OCI-LY7 (cell line): ENCODE data around the gene RAB1B. TPM values are rescaled to one million over a fixed set of nuclear protein-coding genes. Genes with fewer than 3 reads are reported as not detected.

Source experiments
- BruUV-seq: library from RNA; stranded (reverse); fragments of 400-500 nt; replicated peaks from 2 replicates; lab custom pipeline; 2021; lab: Mats Ljungman, UMichigan
- CTCF ChIA-PET: fragments of 300-600 bp; sonication (Branson Sonifier 250); formaldehyde crosslinking; loops from one replicate; lab custom pipeline; 2022; ENCODE audit warnings: antibody characterized with exemption; ENCODE audit not compliant: unreplicated experiment; lab: Charles Lee
- POLR2A ChIA-PET: fragments of 300-600 bp; sonication (Branson Sonifier 250); formaldehyde crosslinking; loops from one replicate; lab custom pipeline; 2022; ENCODE audit warnings: antibody characterized with exemption; lab: Charles Lee
- DNase-seq: peaks from one replicate; pipeline ENCODE4 v3.0.0-alpha.2; 2015; ENCODE audit warnings: low spot score
- H2AFZ ChIP-seq: fragments of 200-600 bp; sonication (generic), shearing (Covaris generic); 2 replicates; pipeline ENCODE4 v1.6.1; 2014; ENCODE audit warnings: mild to moderate bottlenecking, antibody characterized with exemption, low read length, moderate library complexity
- H3K27ac ChIP-seq: fragments of 200-600 bp; sonication (generic); 2 replicates; pipeline ENCODE4 v1.5.1; 2014; ENCODE audit warnings: mixed run types, low read depth, mild to moderate bottlenecking, moderate library complexity, low read length, inconsistent platforms; ENCODE audit not compliant: poor library complexity, severe bottlenecking
- H3K36me3 ChIP-seq: fragments of 200-600 bp; sonication (generic); 2 replicates; pipeline ENCODE4 v1.6.1; 2014; ENCODE audit warnings: mild to moderate bottlenecking, antibody characterized with exemption, low read length, moderate library complexity, mixed read lengths; ENCODE audit not compliant: insufficient read depth
- H3K4me1 ChIP-seq: fragments of 200-600 bp; sonication (generic); 2 replicates; pipeline ENCODE4 v1.5.1; 2014; ENCODE audit warnings: mild to moderate bottlenecking, low read length; ENCODE audit not compliant: insufficient read depth, poor library complexity, severe bottlenecking
- H3K4me2 ChIP-seq: fragments of 200-600 bp; sonication (generic); 2 replicates; pipeline ENCODE4 v1.6.1; 2014; ENCODE audit warnings: mild to moderate bottlenecking, low read length
- H3K4me3 ChIP-seq: fragments of 200-600 bp; sonication (generic); 2 replicates; pipeline ENCODE4 v1.5.1; 2014; ENCODE audit warnings: mild to moderate bottlenecking, low read depth, low read length; ENCODE audit not compliant: poor library complexity, severe bottlenecking
- H3K79me2 ChIP-seq: fragments of 200-600 bp; sonication (generic); 2 replicates; pipeline ENCODE4 v1.6.1; 2016; ENCODE audit warnings: low read depth, mild to moderate bottlenecking, low read length, moderate library complexity, mixed read lengths; ENCODE audit not compliant: insufficient read depth
- H3K9me2 ChIP-seq: fragments of 200-600 bp; sonication (generic); 2 replicates; pipeline ENCODE4 v1.6.1; 2016; ENCODE audit warnings: mild to moderate bottlenecking, low read length, mixed read lengths; ENCODE audit not compliant: insufficient read depth
- H3K9me3 ChIP-seq: fragments of 200-600 bp; sonication (generic); 2 replicates; pipeline ENCODE4 v1.6.1; 2014; ENCODE audit warnings: mild to moderate bottlenecking, mixed run types, low read length, mixed read lengths
- H4K20me1 ChIP-seq: fragments of 200-600 bp; sonication (generic); 2 replicates; pipeline ENCODE4 v1.6.1; 2014; ENCODE audit warnings: mild to moderate bottlenecking, antibody characterized with exemption, low read length, moderate library complexity, mixed read lengths; ENCODE audit not compliant: insufficient read depth
- CTCF ChIP-seq: fragments of 200-600 bp; sonication (generic); conservative IDR thresholded peaks from 2 replicates; pipeline ENCODE4 v1.5.1; 2014; ENCODE audit warnings: mild to moderate bottlenecking, antibody characterized with exemption, low read length, moderate library complexity, mixed read lengths
- EZH2phosphoT487 ChIP-seq: fragments of 200-600 bp; sonication (generic); IDR thresholded peaks from 2 replicates; pipeline ENCODE4 v1.6.1; 2018; ENCODE audit warnings: low read depth, borderline replicate concordance, mild to moderate bottlenecking, mixed run types, antibody characterized with exemption, low read length, moderate library complexity, mixed read lengths
- intact Hi-C: fragments of 100-400 bp; cut with micrococcal nuclease; formaldehyde crosslinking; loops from one replicate; pipeline ENCODE4 v1.10.0; 2022; ENCODE audit not compliant: unreplicated experiment
- total RNA-seq, 2 experiments: library from RNA; depleted of rRNA in 1 of 2; stranded (reverse); fragments of >200 nt in 1 of 2; shearing (Covaris generic) in 1 of 2; gene quantifications; 2 replicates each; pipeline ENCODE4 v1.2.3, GENCODE V29; 2014 to 2022

RAB1B gene
- total RNA-seq, 2 experiments from 2014 or later = 77.7 to 81.8 TPM

- Histone ChIP-seq H3K4me3 (no peak overlapping the region), H3K36me3 (no peaks in the 10 kb centered on the region), H3K4me2 (no peak overlapping the region), H4K20me1 (no peaks in the 10 kb centered on the region), H2AFZ (no peak overlapping the region), H3K9me3 (no peaks in the 10 kb centered on the region), H3K9me2 (no peaks in the 10 kb centered on the region), H3K27ac (no peak overlapping the region), H3K79me2 (no peaks in the 10 kb centered on the region), H3K4me1 (no peaks in the 10 kb centered on the region)
- no peak for DNase-seq
- POLR2A ChIA-PET = no interaction called here
- intact Hi-C loops = no loop called here
- TF ChIP-seq EZH2phosphoT487 (no peak), CTCF (no peak)
- CTCF ChIA-PET = no interaction called here
- no TSS peak for BruUV-seq
These were observed 27.7 kb upstream of the RAB1B start for GRCh38 chr11:66240781-66241136.

- ChIA-PET CTCF (no interaction called here), POLR2A (no interaction called here)
- intact Hi-C loops = no loop called here
- Histone ChIP-seq H3K27ac (no peak overlapping the region), H3K79me2 (no peaks in the 10 kb centered on the region), H3K4me1 (no peaks in the 10 kb centered on the region), H3K36me3 (no peaks in the 10 kb centered on the region), H3K4me3 (no peak overlapping the region), H4K20me1 (no peaks in the 10 kb centered on the region), H3K9me3 (no peaks in the 10 kb centered on the region), H3K4me2 (no peak overlapping the region), H3K9me2 (no peaks in the 10 kb centered on the region), H2AFZ (no peak overlapping the region)
- no peak for DNase-seq
- TF ChIP-seq CTCF (no peak), EZH2phosphoT487 (no peak)
- BruUV-seq = no TSS peak
These were observed 26.2 kb upstream of the RAB1B start for GRCh38 chr11:66242095-66242765.

GRCh38 chr11:66243782-66244535, 24.5 kb upstream of the RAB1B start:
- H2AFZ ChIP-seq = no peak overlapping the region
- TF ChIP-seq EZH2phosphoT487 (no peak), CTCF (no peak)
- H3K4me2 ChIP-seq = no peak overlapping the region
- no peaks in the 10 kb centered on the region for H3K4me1 ChIP-seq
- H3K79me2 ChIP-seq = no peaks in the 10 kb centered on the region
- no peak for DNase-seq
- intact Hi-C loops = no loop called here
- no peaks in the 10 kb centered on the region for H3K9me3 ChIP-seq
- no peaks in the 10 kb centered on the region for H4K20me1 ChIP-seq
- H3K9me2 ChIP-seq = no peaks in the 10 kb centered on the region
- H3K27ac ChIP-seq = no peak overlapping the region
- H3K36me3 ChIP-seq = no peaks in the 10 kb centered on the region
- H3K4me3 ChIP-seq = no peak overlapping the region
- ChIA-PET POLR2A (interaction anchor here (0.6 kb wide), 1 partner anchor 9 kb away, joined by 4 read pairs; no protein-coding TSS in a partner anchor), CTCF (no interaction called here)
- BruUV-seq = TSS peak; percentile 55
